Activated CD8-positive, alpha-beta memory T cell treated with anti-CD3 and anti-CD28 coated beads, Interleukin-2, amount 50 U/mL, for 4 hours (primary cell): ENCODE results near the gene SLC17A5.
"Not testable (repeated sequence)": the region's sequence is repeated elsewhere in the genome, so short reads cannot be mapped to it uniquely, and the experiment has no call there.

Source experiments
- DNase-seq: peaks from one replicate; pipeline ENCODE4 v3.0.0-alpha.2; 2020

The SLC17A5 gene

GRCh38 chr6:73613806-73614536 is 39.8 kb downstream of the SLC17A5 start:
- no peak for DNase-seq

GRCh38 chr6:73612611-73613010 is 41.2 kb downstream of the SLC17A5 start:
- no peak for DNase-seq

GRCh38 chr6:73610444-73611275 is 43.1 kb downstream of the SLC17A5 start:
- no peak for DNase-seq

- no peak for DNase-seq
These were observed 45.0 kb downstream of the SLC17A5 start for GRCh38 chr6:73608761-73609160.

GRCh38 chr6:73606428-73606827 is 47.4 kb downstream of the SLC17A5 start:
- no peak for DNase-seq

GRCh38 chr6:73604461-73604860 is 49.3 kb downstream of the SLC17A5 start:
- no peak for DNase-seq

GRCh38 chr6:73604020-73604419 is 49.8 kb downstream of the SLC17A5 start:
- no peak for DNase-seq

- DNase-seq = no peak
These were observed 67.3 kb downstream of the SLC17A5 start for GRCh38 chr6:73586416-73586974.

- DNase-seq = peak; percentile 31
These were observed 68.0 kb downstream of the SLC17A5 start for GRCh38 chr6:73585566-73586415.

GRCh38 chr6:73581293-73581692 is 72.5 kb downstream of the SLC17A5 start:
- DNase-seq = no peak

GRCh38 chr6:73580247-73581149 is 73.3 kb downstream of the SLC17A5 start:
- peak; percentile 77 for DNase-seq

GRCh38 chr6:73579851-73580246 is 73.9 kb downstream of the SLC17A5 start:
- DNase-seq = no peak

- no peak for DNase-seq
These were observed 74.4 kb downstream of the SLC17A5 start for GRCh38 chr6:73579389-73579788.

- DNase-seq = no peak
These were observed 76.1 kb downstream of the SLC17A5 start for GRCh38 chr6:73577676-73578075.

- DNase-seq = not testable (repeated sequence)
These were observed 81.3 kb downstream of the SLC17A5 start for GRCh38 chr6:73572531-73572930.

- not testable (repeated sequence) for DNase-seq
These were observed 82.3 kb downstream of the SLC17A5 start for GRCh38 chr6:73571218-73572181.

- no peak for DNase-seq
These were observed 84.7 kb downstream of the SLC17A5 start for GRCh38 chr6:73569121-73569520.

GRCh38 chr6:73566954-73567591 is 86.7 kb downstream of the SLC17A5 start:
- no peak for DNase-seq

- not testable (repeated sequence) for DNase-seq
These were observed 87.3 kb downstream of the SLC17A5 start for GRCh38 chr6:73566486-73566871.
